OCI-LY7 (cell line): ENCODE measurements around the gene EML3. TPM values are rescaled to one million over a fixed set of nuclear protein-coding genes. Genes with fewer than 3 reads are reported as not detected.

ENCODE experiments used
- BruUV-seq: library from RNA; stranded (reverse); fragments of 400-500 nt; replicated peaks from 2 replicates; lab custom pipeline; 2021; lab: Mats Ljungman, UMichigan
- CTCF ChIA-PET: fragments of 300-600 bp; sonication (Branson Sonifier 250); formaldehyde crosslinking; loops from one replicate; lab custom pipeline; 2022; ENCODE audit warnings: antibody characterized with exemption; ENCODE audit not compliant: unreplicated experiment; lab: Charles Lee
- POLR2A ChIA-PET: fragments of 300-600 bp; sonication (Branson Sonifier 250); formaldehyde crosslinking; loops from one replicate; lab custom pipeline; 2022; ENCODE audit warnings: antibody characterized with exemption; lab: Charles Lee
- DNase-seq: peaks from one replicate; pipeline ENCODE4 v3.0.0-alpha.2; 2015; ENCODE audit warnings: low spot score
- H2AFZ ChIP-seq: fragments of 200-600 bp; sonication (generic), shearing (Covaris generic); 2 replicates; pipeline ENCODE4 v1.6.1; 2014; ENCODE audit warnings: mild to moderate bottlenecking, antibody characterized with exemption, low read length, moderate library complexity
- H3K27ac ChIP-seq: fragments of 200-600 bp; sonication (generic); 2 replicates; pipeline ENCODE4 v1.5.1; 2014; ENCODE audit warnings: mixed run types, low read depth, mild to moderate bottlenecking, moderate library complexity, low read length, inconsistent platforms; ENCODE audit not compliant: poor library complexity, severe bottlenecking
- H3K36me3 ChIP-seq: fragments of 200-600 bp; sonication (generic); 2 replicates; pipeline ENCODE4 v1.6.1; 2014; ENCODE audit warnings: mild to moderate bottlenecking, antibody characterized with exemption, low read length, moderate library complexity, mixed read lengths; ENCODE audit not compliant: insufficient read depth
- H3K4me1 ChIP-seq: fragments of 200-600 bp; sonication (generic); 2 replicates; pipeline ENCODE4 v1.5.1; 2014; ENCODE audit warnings: mild to moderate bottlenecking, low read length; ENCODE audit not compliant: insufficient read depth, poor library complexity, severe bottlenecking
- H3K4me2 ChIP-seq: fragments of 200-600 bp; sonication (generic); 2 replicates; pipeline ENCODE4 v1.6.1; 2014; ENCODE audit warnings: mild to moderate bottlenecking, low read length
- H3K4me3 ChIP-seq: fragments of 200-600 bp; sonication (generic); 2 replicates; pipeline ENCODE4 v1.5.1; 2014; ENCODE audit warnings: mild to moderate bottlenecking, low read depth, low read length; ENCODE audit not compliant: poor library complexity, severe bottlenecking
- H3K79me2 ChIP-seq: fragments of 200-600 bp; sonication (generic); 2 replicates; pipeline ENCODE4 v1.6.1; 2016; ENCODE audit warnings: low read depth, mild to moderate bottlenecking, low read length, moderate library complexity, mixed read lengths; ENCODE audit not compliant: insufficient read depth
- H3K9me2 ChIP-seq: fragments of 200-600 bp; sonication (generic); 2 replicates; pipeline ENCODE4 v1.6.1; 2016; ENCODE audit warnings: mild to moderate bottlenecking, low read length, mixed read lengths; ENCODE audit not compliant: insufficient read depth
- H3K9me3 ChIP-seq: fragments of 200-600 bp; sonication (generic); 2 replicates; pipeline ENCODE4 v1.6.1; 2014; ENCODE audit warnings: mild to moderate bottlenecking, mixed run types, low read length, mixed read lengths
- H4K20me1 ChIP-seq: fragments of 200-600 bp; sonication (generic); 2 replicates; pipeline ENCODE4 v1.6.1; 2014; ENCODE audit warnings: mild to moderate bottlenecking, antibody characterized with exemption, low read length, moderate library complexity, mixed read lengths; ENCODE audit not compliant: insufficient read depth
- CTCF ChIP-seq: fragments of 200-600 bp; sonication (generic); conservative IDR thresholded peaks from 2 replicates; pipeline ENCODE4 v1.5.1; 2014; ENCODE audit warnings: mild to moderate bottlenecking, antibody characterized with exemption, low read length, moderate library complexity, mixed read lengths
- EZH2phosphoT487 ChIP-seq: fragments of 200-600 bp; sonication (generic); IDR thresholded peaks from 2 replicates; pipeline ENCODE4 v1.6.1; 2018; ENCODE audit warnings: low read depth, borderline replicate concordance, mild to moderate bottlenecking, mixed run types, antibody characterized with exemption, low read length, moderate library complexity, mixed read lengths
- intact Hi-C: fragments of 100-400 bp; cut with micrococcal nuclease; formaldehyde crosslinking; loops from one replicate; pipeline ENCODE4 v1.10.0; 2022; ENCODE audit not compliant: unreplicated experiment
- total RNA-seq, 2 experiments: library from RNA; depleted of rRNA in 1 of 2; stranded (reverse); fragments of >200 nt in 1 of 2; shearing (Covaris generic) in 1 of 2; gene quantifications; 2 replicates each; pipeline ENCODE4 v1.2.3, GENCODE V29; 2014 to 2022

The EML3 gene
- total RNA-seq, 2 experiments from 2014 or later: 52.8 to 81.6 TPM

GRCh38 chr11:62604460-62605120 lies 8.0 kb downstream of the EML3 start:
- TF ChIP-seq CTCF: no peak
- no peak overlapping the region for H3K4me3 ChIP-seq
- H3K79me2 ChIP-seq: peaks cover 18% of the 10 kb centered on the region
- ChIA-PET POLR2A (interaction anchor here (0.6 to 1.6 kb wide), 2 partner anchors 12 to 595 kb away, joined by 4 to 5 read pairs; no protein-coding TSS in a partner anchor), CTCF (no interaction called here)
- no peaks in the 10 kb centered on the region for H4K20me1 ChIP-seq
- H3K9me2 ChIP-seq: no peaks in the 10 kb centered on the region
- intact Hi-C loops: no loop called here
- no peaks in the 10 kb centered on the region for H3K9me3 ChIP-seq
- H3K27ac ChIP-seq: no peak overlapping the region
- DNase-seq: no peak
- no peak overlapping the region for H2AFZ ChIP-seq
- peaks cover 30% of the 10 kb centered on the region for H3K4me1 ChIP-seq
- no peak overlapping the region for H3K4me2 ChIP-seq
- no TSS peak for BruUV-seq
- peaks cover 69% of the 10 kb centered on the region for H3K36me3 ChIP-seq

GRCh38 chr11:62603776-62604299 lies 8.7 kb downstream of the EML3 start:
- H3K4me1 ChIP-seq: peaks cover 36% of the 10 kb centered on the region
- H3K27ac ChIP-seq: no peak overlapping the region
- H3K9me3 ChIP-seq: no peaks in the 10 kb centered on the region
- TF ChIP-seq EZH2phosphoT487: no peak
- TF ChIP-seq CTCF: no peak
- no peak overlapping the region for H2AFZ ChIP-seq
- peaks cover 74% of the 10 kb centered on the region for H3K36me3 ChIP-seq
- no TSS peak for BruUV-seq
- no peak for DNase-seq
- ChIA-PET POLR2A (interaction anchor here (0.6 to 1.6 kb wide), 2 partner anchors 12 to 594 kb away, joined by 4 to 5 read pairs; no protein-coding TSS in a partner anchor), CTCF (no interaction called here)
- peaks cover 24% of the 10 kb centered on the region for H3K79me2 ChIP-seq
- H3K9me2 ChIP-seq: no peaks in the 10 kb centered on the region
- intact Hi-C loops: no loop called here
- H4K20me1 ChIP-seq: peaks cover 1% of the 10 kb centered on the region; the same call in 1 of the 2 replicates
- H3K4me3 ChIP-seq: no peak overlapping the region
- no peak overlapping the region for H3K4me2 ChIP-seq

GRCh38 chr11:62603072-62603408 lies 9.5 kb downstream of the EML3 start:
- no peaks in the 10 kb centered on the region for H3K9me2 ChIP-seq
- H3K79me2 ChIP-seq: peaks cover 32% of the 10 kb centered on the region
- peaks cover 9% of the 10 kb centered on the region; the same call in 1 of the 2 replicates for H4K20me1 ChIP-seq
- no TSS peak for BruUV-seq
- peaks cover 76% of the 10 kb centered on the region for H3K36me3 ChIP-seq
- ChIA-PET POLR2A (interaction anchor here (1.6 kb wide), 1 partner anchor 11 kb away, joined by 4 read pairs; no protein-coding TSS in a partner anchor), CTCF (no interaction called here)
- peaks cover 38% of the 10 kb centered on the region for H3K4me1 ChIP-seq
- intact Hi-C loops: no loop called here
- H3K4me2 ChIP-seq: no peak overlapping the region
- TF ChIP-seq CTCF (no peak), EZH2phosphoT487 (no peak)
- H3K9me3 ChIP-seq: no peaks in the 10 kb centered on the region
- no peak overlapping the region for H2AFZ ChIP-seq
- DNase-seq: no peak
- H3K4me3 ChIP-seq: no peak overlapping the region
- no peak overlapping the region for H3K27ac ChIP-seq
